Activated B cell treated with CpG ODN at 0.5 μM for 24 hours (primary cell): ENCODE data around the gene SMCO4. TPM values are rescaled to one million over a fixed set of nuclear protein-coding genes. Genes with fewer than 3 reads are reported as not detected.

Experiments
- ATAC-seq: fragments of 200-7000 bp; cut with Tn5 transposase; one replicate; pipeline ENCODE4 v1.10.0; 2021; ENCODE audit warnings: low read depth, mild to moderate bottlenecking, moderate library complexity
- CTCF ChIA-PET: fragments of 350-600 bp; sonication (Branson Sonifier 250); formaldehyde crosslinking; loops from one replicate; lab custom pipeline; 2021; ENCODE audit warnings: antibody characterized with exemption; lab: Charles Lee
- POLR2A ChIA-PET: fragments of 350-600 bp; sonication (Branson Sonifier 250); formaldehyde crosslinking; loops from one replicate; lab custom pipeline; 2021; ENCODE audit warnings: antibody characterized with exemption; lab: Charles Lee
- DNase-seq: peaks from one replicate; pipeline ENCODE4 v3.0.0; 2022
- H3K27ac Mint-ChIP-seq: one replicate; pipeline ENCODE4 v1.8.0; 2020; ENCODE audit warnings: mixed read lengths
- H3K27me3 Mint-ChIP-seq: one replicate; pipeline ENCODE4 v1.8.0; 2021; ENCODE audit warnings: mixed read lengths
- H3K36me3 Mint-ChIP-seq: one replicate; pipeline ENCODE4 v1.8.0; 2021; ENCODE audit warnings: low read depth, mixed read lengths
- H3K4me1 Mint-ChIP-seq: one replicate; pipeline ENCODE4 v1.8.0; 2021; ENCODE audit warnings: mixed read lengths
- H3K4me3 Mint-ChIP-seq: one replicate; pipeline ENCODE4 v1.8.0; 2020; ENCODE audit warnings: mild to moderate bottlenecking, mixed read lengths
- H3K9me3 Mint-ChIP-seq: one replicate; pipeline ENCODE4 v1.8.0; 2020; ENCODE audit warnings: mixed read lengths
- CTCF ChIP-seq: fragments of 200-600 bp; IDR thresholded peaks from one replicate; pipeline ENCODE4 v1.8.0; 2022; ENCODE audit warnings: antibody characterized with exemption, mild to moderate bottlenecking
- intact Hi-C: fragments of 100-400 bp; cut with micrococcal nuclease; formaldehyde crosslinking; loops from one replicate; pipeline ENCODE4 v1.15.1; 2024
- total RNA-seq: library from RNA; stranded (reverse); gene quantifications from 2 replicates; pipeline ENCODE4 v1.2.3, GENCODE V29; 2022

SMCO4 gene
- total RNA-seq, 1 donor from 2014 or later: 4.6 TPM

GRCh38 chr11:93512073-93512475 lies 31.1 kb downstream of the SMCO4 start:
- ChIA-PET CTCF (no interaction called here), POLR2A (no interaction called here)
- ATAC-seq: no peak
- H3K27me3 Mint-ChIP-seq: no peaks in the 10 kb centered on the region
- TF ChIP-seq CTCF: no peak
- H3K36me3 Mint-ChIP-seq: no peaks in the 10 kb centered on the region
- H3K9me3 Mint-ChIP-seq: peaks cover 2% of the 10 kb centered on the region
- H3K4me1 Mint-ChIP-seq: peaks cover 15% of the 10 kb centered on the region
- no peak overlapping the region for H3K27ac Mint-ChIP-seq
- intact Hi-C loops: no loop called here
- DNase-seq: no peak
- H3K4me3 Mint-ChIP-seq: no peak overlapping the region

- Mint-ChIP-seq H3K4me3 (no peak overlapping the region), H3K27me3 (no peaks in the 10 kb centered on the region), H3K4me1 (peaks cover 11% of the 10 kb centered on the region), H3K9me3 (peaks cover 2% of the 10 kb centered on the region), H3K36me3 (no peaks in the 10 kb centered on the region), H3K27ac (no peak overlapping the region)
- DNase-seq: no peak
- intact Hi-C loops: no loop called here
- no peak for ATAC-seq
- ChIA-PET POLR2A (no interaction called here), CTCF (no interaction called here)
- TF ChIP-seq CTCF: no peak
These were observed 32.9 kb downstream of the SMCO4 start for GRCh38 chr11:93510196-93510873.

- TF ChIP-seq CTCF: no peak
- ChIA-PET POLR2A (no interaction called here), CTCF (no interaction called here)
- intact Hi-C loops: no loop called here
- H3K4me3 Mint-ChIP-seq: no peak overlapping the region
- peaks cover 3% of the 10 kb centered on the region for H3K4me1 Mint-ChIP-seq
- no peaks in the 10 kb centered on the region for H3K36me3 Mint-ChIP-seq
- ATAC-seq (no peak), DNase-seq (no peak)
- H3K9me3 Mint-ChIP-seq: peaks cover 2% of the 10 kb centered on the region
- no peaks in the 10 kb centered on the region for H3K27me3 Mint-ChIP-seq
- H3K27ac Mint-ChIP-seq: no peak overlapping the region
These were observed 35.7 kb downstream of the SMCO4 start for GRCh38 chr11:93507517-93507916.

- ChIA-PET CTCF (no interaction called here), POLR2A (no interaction called here)
- TF ChIP-seq CTCF: no peak
- Mint-ChIP-seq H3K36me3 (no peaks in the 10 kb centered on the region), H3K9me3 (peaks cover 2% of the 10 kb centered on the region), H3K4me1 (no peaks in the 10 kb centered on the region), H3K27me3 (no peaks in the 10 kb centered on the region), H3K27ac (no peak overlapping the region), H3K4me3 (no peak overlapping the region)
- intact Hi-C loops: no loop called here
- DNase-seq (no peak), ATAC-seq (no peak)
These were observed 37.5 kb downstream of the SMCO4 start for GRCh38 chr11:93505703-93506102.

GRCh38 chr11:93504110-93505095 lies 38.8 kb downstream of the SMCO4 start:
- Mint-ChIP-seq H3K27ac (no peak overlapping the region), H3K4me3 (no peak overlapping the region), H3K27me3 (no peaks in the 10 kb centered on the region), H3K36me3 (no peaks in the 10 kb centered on the region), H3K4me1 (no peaks in the 10 kb centered on the region), H3K9me3 (peaks cover 2% of the 10 kb centered on the region)
- ChIA-PET CTCF (no interaction called here), POLR2A (no interaction called here)
- TF ChIP-seq CTCF: no peak
- no peak for DNase-seq
- ATAC-seq: no peak
- intact Hi-C loops: no loop called here
